SW 1271 (cell line): ENCODE results near the gene PAWR.
"Not testable (repeated sequence)": the region's sequence is repeated elsewhere in the genome, so short reads cannot be mapped to it uniquely, and the experiment has no call there.

Experiments used
- DNase-seq, 2 experiments: peaks; one replicate each; lab custom pipeline; 2025; lab: John Stamatoyannopoulos, UW

PAWR gene

GRCh38 chr12:79591988-79592387 lies 98.8 kb downstream of the PAWR start:
- no peak for DNase-seq

GRCh38 chr12:79590751-79591150 lies 100.0 kb downstream of the PAWR start:
- no peak for DNase-seq

GRCh38 chr12:79587368-79587767 lies 103.4 kb downstream of the PAWR start:
- DNase-seq: no peak

GRCh38 chr12:79585147-79585546 lies 105.6 kb downstream of the PAWR start:
- DNase-seq: no peak

GRCh38 chr12:79573820-79574219 lies 116.9 kb downstream of the PAWR start:
- no peak for DNase-seq

- DNase-seq: no peak
Observed at GRCh38 chr12:79569679-79570078, 121.1 kb downstream of the PAWR start.

- DNase-seq: no peak
Observed at GRCh38 chr12:79567175-79567563, 123.6 kb downstream of the PAWR start.

GRCh38 chr12:79566452-79567174 lies 124.2 kb downstream of the PAWR start:
- DNase-seq: peak; percentile 36 to 59

GRCh38 chr12:79564727-79565350 lies 125.9 kb downstream of the PAWR start:
- not testable (repeated sequence) for DNase-seq

GRCh38 chr12:79563021-79563740 lies 127.6 kb downstream of the PAWR start:
- DNase-seq: no peak

- no peak for DNase-seq
Observed at GRCh38 chr12:79561401-79562132, 129.2 kb downstream of the PAWR start.

GRCh38 chr12:79560225-79560889 lies 130.4 kb downstream of the PAWR start:
- DNase-seq: no peak

GRCh38 chr12:79559591-79559990 lies 131.2 kb downstream of the PAWR start:
- no peak for DNase-seq

GRCh38 chr12:79558924-79559469 lies 131.8 kb downstream of the PAWR start:
- no peak for DNase-seq

GRCh38 chr12:79557690-79558315 lies 133.0 kb downstream of the PAWR start:
- DNase-seq: no peak

- peak in 1 of 2 experiments; percentile 52 for DNase-seq
Observed at GRCh38 chr12:79555028-79555925, 135.5 kb downstream of the PAWR start.

GRCh38 chr12:79553863-79554574 lies 136.7 kb downstream of the PAWR start:
- DNase-seq: no peak

GRCh38 chr12:79552192-79552591 lies 138.6 kb downstream of the PAWR start:
- DNase-seq: no peak

- DNase-seq: no peak
Observed at GRCh38 chr12:79549531-79550271, 141.1 kb downstream of the PAWR start.
